ENCODE measurements around the gene LPP.

GRCh38 chr3:188487652-188488051, 333.7 kb downstream of the LPP start:
- TF ChIP-seq POLR2AphosphoS5 (IDR thresholded peaks at IDR 0.05; ENCODE audit: low read length) (no peak), RAD21 (IDR thresholded peaks at IDR 0.05; ENCODE audit: insufficient read depth, low read depth, low read length) (no peak), NFIC (IDR thresholded peaks at IDR 0.05; ENCODE audit: low read depth, low read length) (no peak), ZBTB40 (IDR thresholded peaks at IDR 0.05; ENCODE audit: borderline replicate concordance) (no peak), CTCF (IDR thresholded peaks at IDR 0.05 in 2 of 3, conservative IDR thresholded peaks at IDR 0.05 in 1 of 3; ENCODE audit: control insufficient read depth in 2 of 3, extremely low read depth in 1 of 3, insufficient read depth in 1 of 3, low read depth in 3 of 3, low read length in 3 of 3) (no peak), GABPA (IDR thresholded peaks at IDR 0.05; ENCODE audit: low read depth) (no peak), TARDBP (IDR thresholded peaks at IDR 0.05; ENCODE audit: borderline replicate concordance) (no peak)

All from GM12878 (cell line).